ENCODE results near the gene ATP9B.

GRCh38 chr18:79355433-79356335 lies 286.5 kb downstream of the ATP9B start:
- TF ChIP-seq POLR2A (IDR thresholded peaks at IDR 0.05) = no peak
- TF ChIP-seq CTCF (IDR thresholded peaks at IDR 0.05) = no peak
- no peak for TF ChIP-seq EP300 (IDR thresholded peaks at IDR 0.05)

Data from sigmoid colon (tissue), 4 donors.